IPS DF 4.7 (cell line): ENCODE measurements around the gene AJAP1.

ENCODE experiments used
- DNase-seq: peaks from one replicate; pipeline ENCODE4 v3.0.0-alpha.2; 2013; ENCODE audit warnings: low spot score; ENCODE audit errors: extremely low read depth

AJAP1 gene

DNA sequence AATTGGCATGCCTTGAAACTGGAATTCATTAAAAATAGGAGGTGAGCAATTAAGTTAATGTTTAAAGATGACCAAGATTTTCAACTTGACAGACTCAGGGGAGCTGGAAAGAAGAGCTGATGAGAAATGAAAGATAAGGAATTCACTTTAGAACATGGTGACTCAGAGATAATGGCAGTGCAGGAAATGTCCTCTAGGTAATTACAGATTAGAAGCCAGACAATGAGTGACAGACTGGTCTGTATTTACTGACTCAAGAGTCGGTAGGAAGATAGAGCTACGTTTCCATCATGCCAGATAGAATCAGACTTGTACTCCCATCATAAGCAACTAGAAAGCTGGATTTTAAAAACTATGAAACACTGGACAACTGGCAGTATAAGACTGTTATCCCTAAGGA lies 151.6 kb downstream of the AJAP1 start:
- DNase-seq, result no peak

DNA sequence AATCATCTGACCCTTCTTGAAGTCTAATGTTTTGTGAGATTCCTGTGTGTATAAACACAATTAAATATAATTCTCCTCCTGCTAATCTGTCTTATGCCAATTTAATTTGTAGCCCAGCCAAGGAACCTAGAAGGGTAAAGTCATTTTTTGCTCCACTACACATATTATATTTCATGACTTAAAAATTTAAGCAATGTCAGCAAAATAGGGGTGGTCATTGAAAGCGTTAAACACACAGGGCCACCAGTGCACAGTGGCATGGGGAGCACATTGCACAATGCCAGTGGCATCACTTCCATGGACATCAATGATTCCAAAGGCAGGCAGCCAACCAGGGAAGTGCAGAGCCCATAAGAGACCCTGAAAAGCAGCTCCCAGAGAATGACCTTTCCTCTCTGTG lies 166.1 kb downstream of the AJAP1 start:
- DNase-seq, result no peak

GRCh38 chr1:4825800-4826450 lies 171.5 kb downstream of the AJAP1 start:
- no peak for DNase-seq

- DNase-seq, result no peak
These were observed 176.3 kb downstream of the AJAP1 start for GRCh38 chr1:4830707-4831106.

- no peak for DNase-seq
These were observed 182.2 kb downstream of the AJAP1 start for GRCh38 chr1:4836574-4836973.

DNA sequence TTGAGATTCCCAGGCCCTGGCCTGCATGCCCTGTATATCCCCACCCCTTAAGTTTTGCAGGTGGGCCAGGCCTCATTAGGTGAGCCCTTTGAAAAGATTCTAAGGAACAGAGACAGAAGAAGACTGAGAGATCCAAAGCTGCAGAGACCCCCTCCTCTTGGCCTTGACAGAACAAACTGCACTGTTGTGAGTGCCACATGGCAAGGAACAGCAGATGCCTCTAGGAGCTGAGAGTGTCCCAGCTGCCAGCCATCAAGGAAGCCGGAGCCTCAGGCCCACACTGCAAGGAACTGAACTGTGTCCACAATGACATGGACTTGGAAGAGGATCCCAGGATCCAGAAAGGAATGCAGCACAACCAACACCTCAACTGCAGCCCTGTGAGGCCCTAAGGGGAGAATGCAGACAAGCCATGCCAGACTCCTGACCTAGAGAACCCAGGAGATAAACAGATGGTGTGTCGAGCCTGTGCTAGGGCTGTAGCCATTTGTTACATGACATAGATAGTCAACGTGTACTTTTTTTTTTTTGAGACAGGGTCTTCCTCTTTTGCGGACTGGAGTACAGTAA lies 182.7 kb downstream of the AJAP1 start:
- no peak for DNase-seq

GRCh38 chr1:4837752-4838151 lies 183.3 kb downstream of the AJAP1 start:
- no peak for DNase-seq

GRCh38 chr1:4838231-4838630 lies 183.8 kb downstream of the AJAP1 start:
- no peak for DNase-seq
